ENCODE measurements around the gene IPO4. TPM values are rescaled to one million over a fixed set of nuclear protein-coding genes. Genes with fewer than 3 reads are reported as not detected.

IPO4 gene
- total and polyA plus RNA-seq, 7 donors: 3.0 to 37.1 (median 12.8) TPM

DNA sequence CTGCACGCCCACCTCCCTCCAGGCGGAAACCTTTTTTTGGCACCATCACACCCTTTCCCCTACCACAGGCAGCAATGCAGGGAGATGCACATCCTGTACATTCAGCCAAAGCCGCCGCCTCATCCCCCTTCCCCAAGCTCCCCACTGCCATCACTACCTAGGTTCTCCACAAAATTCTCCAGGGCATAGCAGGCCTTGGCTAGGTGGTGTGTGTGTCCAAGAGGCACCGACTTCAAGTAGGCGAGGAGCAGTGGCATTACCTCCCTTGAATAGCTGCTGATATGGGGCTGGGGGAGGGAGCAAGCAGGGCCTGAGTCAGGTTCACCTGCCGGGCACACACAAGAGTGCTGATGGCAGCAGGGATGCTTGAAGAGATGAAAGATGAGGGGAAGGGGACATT is 3.6 kb downstream of the IPO4 start:
- TF ChIP-seq, protein P1, sequence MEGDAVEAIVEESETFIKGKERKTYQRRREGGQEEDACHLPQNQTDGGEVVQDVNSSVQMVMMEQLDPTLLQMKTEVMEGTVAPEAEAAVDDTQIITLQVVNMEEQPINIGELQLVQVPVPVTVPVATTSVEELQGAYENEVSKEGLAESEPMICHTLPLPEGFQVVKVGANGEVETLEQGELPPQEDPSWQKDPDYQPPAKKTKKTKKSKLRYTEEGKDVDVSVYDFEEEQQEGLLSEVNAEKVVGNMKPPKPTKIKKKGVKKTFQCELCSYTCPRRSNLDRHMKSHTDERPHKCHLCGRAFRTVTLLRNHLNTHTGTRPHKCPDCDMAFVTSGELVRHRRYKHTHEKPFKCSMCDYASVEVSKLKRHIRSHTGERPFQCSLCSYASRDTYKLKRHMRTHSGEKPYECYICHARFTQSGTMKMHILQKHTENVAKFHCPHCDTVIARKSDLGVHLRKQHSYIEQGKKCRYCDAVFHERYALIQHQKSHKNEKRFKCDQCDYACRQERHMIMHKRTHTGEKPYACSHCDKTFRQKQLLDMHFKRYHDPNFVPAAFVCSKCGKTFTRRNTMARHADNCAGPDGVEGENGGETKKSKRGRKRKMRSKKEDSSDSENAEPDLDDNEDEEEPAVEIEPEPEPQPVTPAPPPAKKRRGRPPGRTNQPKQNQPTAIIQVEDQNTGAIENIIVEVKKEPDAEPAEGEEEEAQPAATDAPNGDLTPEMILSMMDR (IDR thresholded peaks at IDR 0.05): no peak
- TF ChIP-seq EP300 (IDR thresholded peaks at IDR 0.05): no peak
- TF ChIP-seq POLR2AphosphoS5 (IDR thresholded peaks at IDR 0.05): no peak
- no peak for TF ChIP-seq POLR2A (IDR thresholded peaks at IDR 0.05)
- Histone ChIP-seq H3K4me3 (no peak overlapping the region), H3K27ac (no peak overlapping the region), H3K27me3 (no peaks in the 10 kb centered on the region), H3K36me3 (peaks cover 0 to 65% (median 36%) of the 10 kb centered on the region in 4 donors), H3K9me3 (no peaks in the 10 kb centered on the region), H3K4me1 (peaks cover 0 to 31% (median 26%) of the 10 kb centered on the region in 4 donors)
- DNase-seq: no peak
- intact Hi-C loops (cut with DNase I): no loop called here
- 96 to 97% methylated on average over 7 of the region's 7 CpGs for WGBS, 2 donors

DNA sequence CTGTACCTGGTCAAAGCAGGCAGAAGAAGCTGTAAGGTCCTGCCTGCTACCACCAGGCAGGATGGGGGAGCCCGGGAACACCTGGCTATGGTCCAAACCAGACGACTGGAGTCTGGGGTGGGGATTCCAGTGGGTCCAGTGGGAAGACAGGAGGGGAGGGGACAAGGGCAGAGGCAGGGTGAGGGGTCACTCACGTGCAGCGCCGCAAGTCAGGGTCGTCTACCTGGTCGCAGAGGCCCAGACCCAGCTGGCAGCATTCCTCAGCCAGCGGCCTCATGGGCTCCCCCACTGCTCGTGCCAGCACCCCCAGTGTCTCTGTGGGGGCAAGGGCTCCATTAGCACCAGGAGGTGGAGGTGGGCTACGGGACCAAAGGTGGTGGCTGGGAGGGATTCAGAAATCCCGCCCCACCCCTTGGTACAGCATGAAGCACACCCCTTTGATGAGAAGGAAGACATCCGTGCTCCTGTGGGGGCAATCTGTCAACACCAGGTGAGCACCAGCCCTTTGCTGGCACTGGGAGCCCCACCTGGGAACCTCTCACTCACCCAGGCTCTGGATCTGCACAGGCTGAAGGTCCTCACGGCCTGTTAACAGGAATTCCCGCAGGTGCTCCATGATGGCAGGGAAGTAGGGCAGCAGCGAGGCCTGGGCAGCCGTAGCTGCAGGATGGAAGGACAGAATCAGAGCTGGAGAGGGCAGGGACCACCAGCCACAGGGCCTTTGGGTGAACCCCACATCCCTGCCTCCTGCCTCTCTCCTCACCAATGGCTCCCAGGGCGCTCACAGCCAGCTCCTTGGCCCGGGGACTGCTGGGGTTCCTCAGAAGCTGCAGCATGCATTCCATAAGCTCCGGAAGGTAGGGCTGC is 4.3 kb downstream of the IPO4 start:
- H3K36me3 ChIP-seq: peaks cover 0 to 64% (median 36%) of the 10 kb centered on the region in 4 donors
- 89 to 91% methylated on average over 19 of the region's 19 CpGs for WGBS, 2 donors

DNA sequence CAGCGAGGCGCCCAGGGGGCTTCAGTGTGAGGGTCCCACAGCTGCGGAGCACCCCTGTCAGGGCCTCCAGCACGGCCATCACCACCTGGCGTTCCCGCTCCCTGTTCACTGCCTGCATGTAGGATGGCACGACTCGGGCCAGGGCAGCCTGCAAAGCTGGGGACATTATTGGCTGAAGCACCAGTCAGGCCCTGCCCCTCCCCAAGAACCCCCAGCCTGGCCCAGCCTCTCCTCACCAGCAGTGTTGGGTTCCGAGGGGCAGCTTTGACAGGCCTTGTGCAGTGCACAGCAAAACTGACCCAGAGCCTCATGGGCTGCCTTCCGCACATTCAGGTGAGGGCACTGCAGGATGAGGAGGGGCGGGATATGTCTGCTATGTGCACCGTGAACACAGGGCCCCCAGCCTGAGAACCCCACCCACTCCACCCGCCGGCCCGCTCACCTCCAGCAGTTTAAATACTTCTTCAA is 5.6 kb downstream of the IPO4 start:
- Histone ChIP-seq H3K9me3 (no peaks in the 10 kb centered on the region), H3K36me3 (peaks cover 0 to 74% (median 42%) of the 10 kb centered on the region in 4 donors), H3K4me3 (no peak overlapping the region), H3K27ac (no peak overlapping the region), H3K27me3 (no peaks in the 10 kb centered on the region), H3K4me1 (peaks cover 0 to 32% (median 30%) of the 10 kb centered on the region in 4 donors)
- DNase-seq: no peak
- WGBS, 2 donors: 95% methylated on average over 15 of the region's 15 CpGs
- intact Hi-C loops (cut with DNase I): no loop called here
- TF ChIP-seq POLR2AphosphoS5 (IDR thresholded peaks at IDR 0.05) (no peak), POLR2A (IDR thresholded peaks at IDR 0.05) (no peak), EP300 (IDR thresholded peaks at IDR 0.05) (no peak)
- TF ChIP-seq, protein P1 (IDR thresholded peaks at IDR 0.05): no peak

More for the DNA sequence above, 4.3 kb downstream of the IPO4 start:
- H3K9me3 ChIP-seq: no peaks in the 10 kb centered on the region
- intact Hi-C loops (cut with DNase I): no loop called here
- H3K4me3 ChIP-seq: no peak overlapping the region
- no peak for TF ChIP-seq EP300 (IDR thresholded peaks at IDR 0.05)
- TF ChIP-seq POLR2A (IDR thresholded peaks at IDR 0.05): no peak
- TF ChIP-seq, protein P1 (IDR thresholded peaks at IDR 0.05): no peak
- no peak for TF ChIP-seq POLR2AphosphoS5 (IDR thresholded peaks at IDR 0.05)
- H3K4me1 ChIP-seq: peaks cover 0 to 38% (median 33%) of the 10 kb centered on the region in 4 donors
- no peak for DNase-seq
- H3K27me3 ChIP-seq: no peaks in the 10 kb centered on the region
- H3K27ac ChIP-seq: no peak overlapping the region

DNA sequence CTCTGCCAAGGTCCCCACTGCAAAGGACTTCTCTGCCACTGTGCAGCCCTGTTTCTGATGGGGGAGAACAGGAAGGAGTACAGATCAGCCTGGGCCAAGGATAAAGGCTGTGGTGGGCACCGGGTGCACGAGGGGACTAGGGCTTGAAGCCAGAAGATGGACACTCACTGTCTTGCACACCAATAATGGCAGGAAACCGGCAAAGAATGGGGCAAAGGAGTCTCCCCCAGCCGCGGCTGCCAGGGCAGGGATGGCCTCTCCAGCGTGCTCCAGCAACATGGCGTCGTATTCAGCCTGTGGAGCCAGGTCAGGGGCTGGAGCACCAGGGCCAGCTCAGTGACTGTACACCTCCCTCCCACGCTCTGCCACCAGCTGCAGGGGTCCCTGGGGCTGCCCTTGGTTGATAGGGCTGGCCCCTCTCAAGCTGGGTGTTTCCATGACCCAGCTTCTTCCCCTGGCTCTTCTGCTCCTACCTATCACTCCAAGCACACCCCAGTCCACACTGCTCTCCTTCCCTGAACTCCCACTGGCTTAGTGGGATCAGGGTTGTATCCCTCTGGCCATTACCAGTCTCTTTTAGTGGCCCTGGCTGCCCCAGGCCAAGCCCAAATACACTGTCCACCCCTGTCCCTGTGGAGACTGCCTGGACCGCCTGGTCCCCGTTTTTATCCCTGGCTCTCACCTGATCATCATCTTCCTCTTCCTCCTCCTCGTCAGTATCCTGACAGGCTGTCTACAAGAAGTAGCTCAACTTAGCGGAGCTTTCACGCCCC is 6.3 kb downstream of the IPO4 start:
- TF ChIP-seq, protein P1 (IDR thresholded peaks at IDR 0.05): no peak
- TF ChIP-seq POLR2A (IDR thresholded peaks at IDR 0.05) (no peak), EP300 (IDR thresholded peaks at IDR 0.05) (no peak), POLR2AphosphoS5 (IDR thresholded peaks at IDR 0.05) (no peak)
- intact Hi-C loops (cut with DNase I): no loop called here
- no peak for DNase-seq
- Histone ChIP-seq H3K36me3 (peaks cover 0 to 80% (median 42%) of the 10 kb centered on the region in 4 donors), H3K4me3 (no peak overlapping the region), H3K27me3 (no peaks in the 10 kb centered on the region), H3K27ac (peak overlapping the region in 2 of 4 donors; percentile 88 to 93), H3K4me1 (peaks cover 0 to 25% (median 22%) of the 10 kb centered on the region in 4 donors), H3K9me3 (no peaks in the 10 kb centered on the region)
- 91 to 92% methylated on average over 14 of the region's 14 CpGs for WGBS, 2 donors
